IMR-90 (cell line): ENCODE results near the gene TTLL12. TPM values are rescaled to one million over a fixed set of nuclear protein-coding genes. Genes with fewer than 3 reads are reported as not detected.

Source experiments
- ATAC-seq: fragments of 200-7000 bp; cut with Tn5 transposase; 2 replicates; pipeline ENCODE4 v1.9.1; 2020; ENCODE audit warnings: low read depth, mild to moderate bottlenecking, moderate library complexity
- BruUV-seq: library from RNA; stranded (reverse); fragments of 400-500 nt; replicated peaks from 2 replicates; lab custom pipeline; 2021; lab: Mats Ljungman, UMichigan
- CTCF ChIA-PET: fragments of 300-600 bp; formaldehyde crosslinking; extraction: SDS; loops from one replicate; lab custom pipeline; 2021; ENCODE audit warnings: antibody characterized with exemption; lab: Yijun Ruan, JAX
- POLR2A ChIA-PET: fragments of 300-600 bp; sonication (Branson Sonifier 250); formaldehyde crosslinking; loops from one replicate; lab custom pipeline; 2022; ENCODE audit warnings: antibody characterized with exemption; ENCODE audit not compliant: unreplicated experiment; lab: Charles Lee
- DNase-seq: peaks from one replicate; pipeline ENCODE4 v3.0.0; 2013
- H2AFZ ChIP-seq: replicated peaks from 2 replicates; pipeline ENCODE3; 2013; ENCODE audit warnings: low read length, mild to moderate bottlenecking; ENCODE audit not compliant: poor library complexity
- H2AK5ac ChIP-seq: 2 replicates; pipeline ENCODE4 v1.6.1; 2013; ENCODE audit warnings: low read depth, low read length, inconsistent platforms
- H2AK9ac ChIP-seq: replicated peaks from 2 replicates; pipeline ENCODE3; 2013; ENCODE audit warnings: mild to moderate bottlenecking, low read depth, low read length, moderate library complexity; ENCODE audit not compliant: poor library complexity
- H2BK120ac ChIP-seq: 2 replicates; pipeline ENCODE4 v1.6.1; 2013; ENCODE audit warnings: low read depth, low read length, inconsistent platforms
- H2BK15ac ChIP-seq: 3 replicates; pipeline ENCODE4 v1.6.1; 2013; ENCODE audit warnings: low read depth, low read length, inconsistent platforms
- H2BK20ac ChIP-seq: 2 replicates; pipeline ENCODE4 v1.6.1; 2013; ENCODE audit warnings: low read depth, mild to moderate bottlenecking, inconsistent platforms, low read length, moderate library complexity
- H2BK5ac ChIP-seq: 2 replicates; pipeline ENCODE4 v1.6.1; 2013; ENCODE audit warnings: mild to moderate bottlenecking, low read depth, low read length, inconsistent platforms; ENCODE audit not compliant: poor library complexity, severe bottlenecking
- H3K14ac ChIP-seq: replicated peaks from 2 replicates; pipeline ENCODE4 v1.6.1; 2013; ENCODE audit warnings: low read depth, low read length, inconsistent platforms
- H3K18ac ChIP-seq: 2 replicates; pipeline ENCODE4 v1.6.1; 2013; ENCODE audit warnings: low read depth, low read length, control low read depth
- H3K23ac ChIP-seq: 2 replicates; pipeline ENCODE4 v1.6.1; 2013; ENCODE audit warnings: low read depth, low read length, inconsistent platforms
- H3K27ac ChIP-seq: 2 replicates; pipeline ENCODE4 v1.5.1; 2013; ENCODE audit warnings: mild to moderate bottlenecking, control low read depth, low read length; ENCODE audit not compliant: insufficient read depth
- H3K27me3 ChIP-seq: 2 replicates; pipeline ENCODE4 v1.6.1; 2013; ENCODE audit warnings: low read length; ENCODE audit not compliant: control insufficient read depth, insufficient read depth
- H3K36me3 ChIP-seq: 2 replicates; pipeline ENCODE4 v1.6.1; 2013; ENCODE audit warnings: low read length, mixed read lengths; ENCODE audit not compliant: control insufficient read depth, insufficient read depth
- H3K4ac ChIP-seq: 2 replicates; pipeline ENCODE4 v1.6.1; 2013; ENCODE audit warnings: low read depth, low read length, inconsistent platforms
- H3K4me1 ChIP-seq: 2 replicates; pipeline ENCODE4 v1.6.1; 2013; ENCODE audit warnings: low read length, mixed read lengths; ENCODE audit not compliant: control insufficient read depth, insufficient read depth
- H3K4me2 ChIP-seq: 2 replicates; pipeline ENCODE4 v1.6.1; 2013; ENCODE audit warnings: low read depth, mild to moderate bottlenecking, control low read depth, low read length, moderate library complexity
- H3K4me3 ChIP-seq: 2 replicates; pipeline ENCODE4 v1.5.1; 2013; ENCODE audit warnings: low read depth, mild to moderate bottlenecking, control low read depth, low read length, moderate library complexity; ENCODE audit not compliant: insufficient read depth
- H3K56ac ChIP-seq: 2 replicates; pipeline ENCODE4 v1.6.1; 2013; ENCODE audit warnings: low read length, inconsistent platforms; ENCODE audit not compliant: insufficient read depth; ENCODE audit errors: extremely low read depth
- H3K79me1 ChIP-seq, 2 experiments: 2 replicates each; pipeline ENCODE4 v1.6.1; 2013; ENCODE audit warnings: low read length in 2 of 2, inconsistent platforms in 1 of 2, low read depth in 1 of 2
- H3K9ac ChIP-seq: 2 replicates; pipeline ENCODE4 v1.6.1; 2013; ENCODE audit warnings: low read depth, low read length, control low read depth
- H3K9me1 ChIP-seq: 2 replicates; pipeline ENCODE4 v1.6.1; 2013; ENCODE audit warnings: low read length, inconsistent platforms; ENCODE audit not compliant: insufficient read depth
- H3K9me3 ChIP-seq: 2 replicates; pipeline ENCODE4 v1.6.1; 2013; ENCODE audit warnings: low read length; ENCODE audit not compliant: control insufficient read depth, insufficient read depth
- H4K20me1 ChIP-seq: 2 replicates; pipeline ENCODE4 v1.6.1; 2013; ENCODE audit warnings: low read length, inconsistent platforms; ENCODE audit not compliant: insufficient read depth
- H4K5ac ChIP-seq: 2 replicates; pipeline ENCODE4 v1.6.1; 2013; ENCODE audit warnings: mild to moderate bottlenecking, low read depth, low read length, control low read depth
- H4K8ac ChIP-seq, 2 experiments: 2 replicates each; pipeline ENCODE4 v1.6.1; 2013; ENCODE audit warnings: low read depth in 2 of 2, low read length in 2 of 2, control low read depth in 1 of 2, inconsistent platforms in 1 of 2
- H4K91ac ChIP-seq: 2 replicates; pipeline ENCODE4 v1.6.1; 2013; ENCODE audit warnings: low read depth, low read length, inconsistent platforms; ENCODE audit not compliant: insufficient read depth
- FOS ChIP-seq: fragments of 150-350 bp; IDR thresholded peaks from 2 replicates; pipeline ENCODE4 v1.6.1; 2016; ENCODE audit warnings: low read depth, low read length
- MAFK ChIP-seq: IDR thresholded peaks from 2 replicates; pipeline ENCODE4 v1.6.1; 2012; ENCODE audit warnings: low read depth, low read length, improper control_type of control experiment
- NFE2L2 ChIP-seq: fragments of 150-350 bp; IDR thresholded peaks from 2 replicates; pipeline ENCODE4 v1.6.1; 2016; ENCODE audit warnings: low read depth, mild to moderate bottlenecking, low read length
- POLR2A ChIP-seq: IDR thresholded peaks from 2 replicates; pipeline ENCODE4 v1.6.1; 2012; ENCODE audit warnings: mild to moderate bottlenecking, low read depth, low read length
- RFX5 ChIP-seq: IDR thresholded peaks from 2 replicates; pipeline ENCODE4 v1.8.0; 2012; ENCODE audit warnings: low read depth, mild to moderate bottlenecking, low read length, moderate library complexity
- USF2 ChIP-seq: fragments of 150-350 bp; IDR thresholded peaks from 2 replicates; pipeline ENCODE4 v1.6.1; 2017; ENCODE audit warnings: mild to moderate bottlenecking, antibody characterized with exemption, low read length, low read depth
- WGBS, 2 experiments: methylation state at CpG; one replicate each; pipeline versions ENCODE4 v1.1.5 to v1.1.7; 2013; ENCODE audit warnings: missing lambda C conversion rate in 2 of 2; ENCODE audit not compliant: insufficient read length in 1 of 2; ENCODE audit errors: extremely low coverage in 2 of 2; 5-methylcytosine and 5-hydroxymethylcytosine counted together
- dilution Hi-C: fragments of 300-500 bp; cut with HindIII; formaldehyde crosslinking; loops from one replicate; pipeline ENCODE4 v1.14.3; 2018; ENCODE audit warnings: low sequenced_read_pairs; ENCODE audit not compliant: unreplicated experiment
- in situ Hi-C: fragments of 300-500 bp; cut with MboI; formaldehyde crosslinking; loops from 3 replicates; pipeline ENCODE4 v1.14.3; 2019; ENCODE audit warnings: low sequenced_read_pairs, inconsistent platforms, mixed read lengths
- intact Hi-C: fragments of 100-400 bp; cut with micrococcal nuclease; formaldehyde crosslinking; loops from 2 replicates; pipeline ENCODE4 v1.10.0; 2022
- polyA plus RNA-seq, 3 experiments: library from polyadenylated mRNA; depleted of rRNA; stranded (reverse); fragments of >200 nt; gene quantifications; 2 replicates each; pipeline ENCODE4 v1.2.3, GENCODE V29; 2012; ENCODE audit warnings: low replicate concordance in 1 of 3
- total RNA-seq: library from RNA; depleted of rRNA; stranded (reverse); fragments of >200 nt; gene quantifications from 2 replicates; pipeline ENCODE4 v1.2.3, GENCODE V29; 2012

Gene TTLL12
- total and polyA plus RNA-seq, 2 of the 4 experiments (the other 2 are of a cell fraction), result 20.9 to 30.1 TPM

- intact Hi-C loops, result no loop called here
- in situ Hi-C loops, result no loop called here
- Histone ChIP-seq H3K9me1 (no peaks in the 10 kb centered on the region), H3K56ac (no peak overlapping the region), H3K18ac (no peak overlapping the region), H2AFZ (no peak overlapping the region), H4K5ac (no peak overlapping the region), H4K91ac (no peak overlapping the region), H3K4me3 (no peak overlapping the region), H3K27ac (no peak overlapping the region), H3K4me2 (no peak overlapping the region), H3K4ac (no peak overlapping the region), H3K27me3 (no peaks in the 10 kb centered on the region), H4K8ac (no peak overlapping the region), H3K9ac (no peak overlapping the region), H2BK15ac (no peak overlapping the region), H2BK5ac (no peak overlapping the region), H3K36me3 (peaks cover 44% of the 10 kb centered on the region), H2AK9ac (no peak overlapping the region), H3K14ac (no peak overlapping the region), H3K79me1 (peaks cover 0 to 10% of the 10 kb centered on the region in 2 experiments; a peak in 2 of 4 replicates), H3K4me1 (no peaks in the 10 kb centered on the region), H4K20me1 (no peaks in the 10 kb centered on the region; the same call in 1 of the 2 replicates), H2BK120ac (no peak overlapping the region), H3K23ac (no peak overlapping the region), H2AK5ac (no peak overlapping the region), H3K9me3 (no peaks in the 10 kb centered on the region), H2BK20ac (no peak overlapping the region)
- TF ChIP-seq MAFK, result no peak
- no peak for TF ChIP-seq NFE2L2
- no peak for TF ChIP-seq FOS
- no peak for TF ChIP-seq USF2
- no peak for TF ChIP-seq POLR2A
- no peak for TF ChIP-seq RFX5
- 100% methylated on average over 1 of the region's 7 CpGs; no CpG with 5 or more reads in 1 of the 2 experiments for WGBS, 2 experiments
- ChIA-PET CTCF (interaction anchor here (0.5 kb wide), 1 partner anchor 397 kb away, joined by 4 read pairs; no protein-coding TSS in a partner anchor), POLR2A (no interaction called here)
- dilution Hi-C loops, result no loop called here
- DNase-seq (no peak), ATAC-seq (no peak)
- no TSS peak for BruUV-seq
Measured at GRCh38 chr22:43177479-43177878, 9.5 kb downstream of the TTLL12 start.
